ENCODE data around the gene MMRN1.

MMRN1 gene

DNA sequence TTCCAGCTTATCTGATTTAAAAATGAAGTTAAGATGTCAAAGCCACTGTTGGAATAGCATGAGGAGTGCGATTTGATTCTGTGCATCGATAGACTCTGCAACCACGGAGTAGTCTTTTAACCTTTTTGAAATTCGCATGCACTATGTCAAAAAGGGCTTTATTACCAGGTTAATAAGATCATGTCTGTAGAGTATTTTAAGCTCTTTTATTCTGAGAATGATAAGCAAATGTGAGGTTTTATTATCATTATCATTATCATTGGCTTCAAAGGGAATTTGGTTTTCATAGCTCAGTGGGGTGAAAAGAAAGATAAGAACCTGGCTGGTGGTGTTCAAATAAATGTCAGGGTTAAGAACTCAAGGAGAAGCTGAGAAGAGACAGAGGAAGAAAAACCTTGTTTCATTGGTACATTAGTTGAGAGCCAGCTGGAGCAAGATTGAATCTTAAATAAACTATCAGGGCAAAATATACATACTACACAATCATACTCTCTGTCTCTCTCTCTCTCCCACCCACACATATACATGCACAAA lies 102.6 kb downstream of the MMRN1 start:
- DNase-seq: no peak

DNA sequence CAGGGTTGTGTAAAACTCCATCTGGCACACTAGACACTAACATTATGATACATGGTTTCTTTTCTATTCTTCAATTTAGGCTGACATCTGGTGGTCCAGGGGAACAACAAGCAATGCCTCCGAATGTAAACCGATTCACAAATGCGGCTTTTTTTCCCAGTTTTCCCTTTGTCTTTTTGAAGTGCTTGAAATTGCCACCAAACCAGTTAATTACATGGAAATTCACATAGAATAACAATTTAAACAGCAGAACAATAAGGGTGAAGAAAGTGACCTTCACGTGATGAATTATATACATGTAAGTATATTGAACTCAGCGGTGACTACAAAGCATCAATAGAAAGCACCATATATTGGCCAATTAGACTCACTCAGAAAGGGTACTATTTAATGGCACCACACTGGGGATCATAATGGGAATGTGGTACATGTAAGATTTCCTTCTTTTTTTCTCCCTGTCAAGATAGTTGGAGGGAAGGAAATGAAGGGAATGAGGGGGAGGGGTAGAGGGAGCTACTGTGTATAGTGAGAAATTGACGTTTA lies 103.9 kb downstream of the MMRN1 start:
- no peak for DNase-seq

DNA sequence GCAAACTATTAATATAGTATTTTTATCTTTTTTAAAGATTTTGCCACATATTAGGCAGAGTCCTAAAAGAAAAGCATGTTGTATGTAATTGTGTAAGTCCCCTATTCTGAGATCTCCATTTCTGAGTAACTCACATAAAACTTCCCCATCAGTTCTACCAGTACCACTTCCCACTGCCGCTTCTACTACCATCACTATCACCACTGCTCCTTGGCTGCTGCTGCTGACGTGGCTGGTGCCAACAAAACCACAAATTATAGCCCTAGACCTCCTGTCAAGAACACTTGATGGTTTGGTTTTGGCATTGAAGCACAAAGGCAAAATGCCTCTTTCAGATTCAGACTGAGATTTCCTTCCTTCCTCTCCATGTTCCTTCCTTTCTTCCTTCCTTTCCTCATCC lies 106.4 kb downstream of the MMRN1 start:
- no peak for DNase-seq

DNA sequence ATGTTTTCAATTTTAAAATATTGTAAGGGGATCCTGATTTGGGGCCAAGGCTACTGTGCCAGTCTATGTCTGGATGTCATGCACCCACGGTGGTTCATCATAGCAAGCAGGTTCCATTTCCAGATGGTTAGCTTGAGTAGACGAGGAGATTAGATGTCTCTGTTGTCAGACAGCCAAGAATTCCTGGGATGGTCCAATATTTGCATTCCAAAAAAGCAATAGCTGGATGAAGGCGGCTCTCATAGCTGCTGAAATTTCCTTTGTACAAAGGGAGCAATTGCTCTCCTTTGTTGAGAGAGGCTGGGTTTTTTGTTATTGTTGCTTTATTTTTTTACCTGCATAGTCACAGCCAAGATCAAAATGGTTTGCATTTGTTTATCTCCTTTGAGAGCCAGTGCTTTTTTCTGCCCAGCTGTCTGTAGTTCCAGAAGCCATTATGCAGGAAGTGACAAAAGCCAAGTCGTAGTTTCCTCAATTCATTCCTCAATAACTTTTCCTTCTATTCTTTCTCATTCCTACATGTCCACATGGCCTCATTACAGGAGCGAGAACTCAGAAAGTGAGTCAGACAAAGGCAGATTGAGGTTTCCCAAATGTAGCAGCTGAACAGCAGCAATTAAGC lies 107.9 kb downstream of the MMRN1 start:
- no peak for DNase-seq
